ENCODE data around the gene DNAL4. TPM values are rescaled to one million over a fixed set of nuclear protein-coding genes. Genes with fewer than 3 reads are reported as not detected.

The DNAL4 gene
- total RNA-seq, 1 experiment from 2014 or later, result 8.3 TPM

- H3K79me1 ChIP-seq (ENCODE audit: insufficient read depth, low read depth, low read length, poor library complexity, severe bottlenecking), result no peaks in the 10 kb centered on the region
- no peak overlapping the region for H2BK12ac ChIP-seq (ENCODE audit: insufficient read length, low read depth, low read length)
- no peak overlapping the region for H2BK15ac ChIP-seq (ENCODE audit: low read depth, low read length)
- Mint-ChIP-seq H3K27ac (no peak overlapping the region), H3K9me3 (peaks cover 2 to 7% of the 10 kb centered on the region in 2 experiments; a peak in 2 of 5 replicates), H3K4me3 (peak overlapping the region; percentile 70 to 81; a peak in 3 of 5 replicates), H3K36me3 (ENCODE audit: insufficient read depth in 1 of 3, low read depth in 3 of 3) (peaks cover 0 to 2% (median 0%) of the 10 kb centered on the region in 3 experiments; a peak in 2 of 7 replicates), H3K27me3 (ENCODE audit: low read depth) (peaks cover 49% of the 10 kb centered on the region), H3K4me1 (peaks cover 5 to 12% of the 10 kb centered on the region in 2 experiments; a peak in 2 of 4 replicates)
- H2AFZ ChIP-seq (ENCODE audit: low read length), result no peak overlapping the region
- H3K56ac ChIP-seq (ENCODE audit: insufficient read length, low read depth, low read length), result no peak overlapping the region
- no peaks in the 10 kb centered on the region for H3K79me2 ChIP-seq (ENCODE audit: insufficient read depth, low read length)
- H3K4me2 ChIP-seq (ENCODE audit: insufficient read depth, insufficient read length, low read length), result peak overlapping the region; percentile 46
- WGBS (ENCODE audit: extremely low coverage, insufficient read length, low lambda C conversion rate), result no CpG with 5 or more reads among the region's 10 CpGs
- peak; percentile 43 for DNase-seq
- no peaks in the 10 kb centered on the region for H3K9me3 ChIP-seq (ENCODE audit: control insufficient read depth, low read depth, low read length)
- no peak overlapping the region for H2BK120ac ChIP-seq (ENCODE audit: low read depth, low read length, poor library complexity, severe bottlenecking)
- no peak overlapping the region for H4K8ac ChIP-seq (replicated peaks; ENCODE audit: insufficient read length, low read depth, low read length)
- no peak overlapping the region for H2BK20ac ChIP-seq (ENCODE audit: low read depth, low read length, poor library complexity, severe bottlenecking)
- peaks cover 3% of the 10 kb centered on the region for H3K23me2 ChIP-seq (ENCODE audit: insufficient read length, low read depth, low read length, poor library complexity, severe bottlenecking)
- no peak overlapping the region for H3K9ac ChIP-seq (ENCODE audit: extremely low read depth, insufficient read length, low read length)
- no peaks in the 10 kb centered on the region for H3K27me3 ChIP-seq (ENCODE audit: insufficient read depth, low read length)
- no peaks in the 10 kb centered on the region for H4K20me1 ChIP-seq (ENCODE audit: control insufficient read depth, insufficient read depth, insufficient read length)
- no peak overlapping the region for H3K27ac ChIP-seq (ENCODE audit: insufficient read length, low read depth, low read length)
- no peaks in the 10 kb centered on the region for H3K4me1 ChIP-seq (ENCODE audit: insufficient read depth, low read length)
- no peak overlapping the region for H3K4ac ChIP-seq (ENCODE audit: low read depth, low read length)
- no peak overlapping the region for H4K5ac ChIP-seq (ENCODE audit: insufficient read length, low read depth, low read length)
- H4K91ac ChIP-seq (ENCODE audit: insufficient read length, low read depth, low read length), result no peak overlapping the region
- H2AK5ac ChIP-seq (ENCODE audit: insufficient read length, low read length), result no peak overlapping the region
- H3T11ph ChIP-seq (ENCODE audit: low read length), result no peak overlapping the region
- no peak overlapping the region for H3K23ac ChIP-seq (ENCODE audit: insufficient read length, low read depth, low read length)
- no peak overlapping the region for H3K18ac ChIP-seq (ENCODE audit: insufficient read length, low read depth, low read length)
- H3K14ac ChIP-seq (ENCODE audit: insufficient read depth, low read length), result no peak overlapping the region
- no peak overlapping the region for H2BK5ac ChIP-seq (ENCODE audit: insufficient read length, low read length)
- TF ChIP-seq, protein P1, sequence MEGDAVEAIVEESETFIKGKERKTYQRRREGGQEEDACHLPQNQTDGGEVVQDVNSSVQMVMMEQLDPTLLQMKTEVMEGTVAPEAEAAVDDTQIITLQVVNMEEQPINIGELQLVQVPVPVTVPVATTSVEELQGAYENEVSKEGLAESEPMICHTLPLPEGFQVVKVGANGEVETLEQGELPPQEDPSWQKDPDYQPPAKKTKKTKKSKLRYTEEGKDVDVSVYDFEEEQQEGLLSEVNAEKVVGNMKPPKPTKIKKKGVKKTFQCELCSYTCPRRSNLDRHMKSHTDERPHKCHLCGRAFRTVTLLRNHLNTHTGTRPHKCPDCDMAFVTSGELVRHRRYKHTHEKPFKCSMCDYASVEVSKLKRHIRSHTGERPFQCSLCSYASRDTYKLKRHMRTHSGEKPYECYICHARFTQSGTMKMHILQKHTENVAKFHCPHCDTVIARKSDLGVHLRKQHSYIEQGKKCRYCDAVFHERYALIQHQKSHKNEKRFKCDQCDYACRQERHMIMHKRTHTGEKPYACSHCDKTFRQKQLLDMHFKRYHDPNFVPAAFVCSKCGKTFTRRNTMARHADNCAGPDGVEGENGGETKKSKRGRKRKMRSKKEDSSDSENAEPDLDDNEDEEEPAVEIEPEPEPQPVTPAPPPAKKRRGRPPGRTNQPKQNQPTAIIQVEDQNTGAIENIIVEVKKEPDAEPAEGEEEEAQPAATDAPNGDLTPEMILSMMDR (conservative IDR thresholded peaks at IDR 0.05), result no peak
Measured at GRCh38 chr22:38802671-38803121, 8.8 kb upstream of the DNAL4 start.
